ENCODE measurements around the gene CNTN4. TPM values are rescaled to one million over a fixed set of nuclear protein-coding genes. Genes with fewer than 3 reads are reported as not detected.

CNTN4 gene
- total and polyA plus RNA-seq, 2 of the 8 experiments (the other 6 are each of a cell fraction or from before 2014, with no cell fraction given), result 0.41 to 2.2 TPM

GRCh38 chr3:2283818-2284217 lies 185.2 kb downstream of the CNTN4 start (continued):
- TF ChIP-seq TBP (IDR thresholded peaks at IDR 0.05; ENCODE audit: low read depth, low read length), result no peak
- TF ChIP-seq RXRA (IDR thresholded peaks at IDR 0.05; ENCODE audit: insufficient read depth, low read depth, low read length), result no peak
